Stimulated activated CD8-positive, alpha-beta memory T cell treated with anti-CD3 and anti-CD28 coated beads, Interleukin-2, amount 100 ng/mL, for 48 hours (primary cell): ENCODE results near the gene PGM2.
"Not testable (repeated sequence)": the region's sequence is repeated elsewhere in the genome, so short reads cannot be mapped to it uniquely, and the experiment has no call there.

Source experiments
- DNase-seq, 2 donors: peaks; one replicate each; pipeline ENCODE4 v3.0.0-alpha.2; 2020; ENCODE audit warnings: low read depth in 2 of 2

PGM2 gene

DNA sequence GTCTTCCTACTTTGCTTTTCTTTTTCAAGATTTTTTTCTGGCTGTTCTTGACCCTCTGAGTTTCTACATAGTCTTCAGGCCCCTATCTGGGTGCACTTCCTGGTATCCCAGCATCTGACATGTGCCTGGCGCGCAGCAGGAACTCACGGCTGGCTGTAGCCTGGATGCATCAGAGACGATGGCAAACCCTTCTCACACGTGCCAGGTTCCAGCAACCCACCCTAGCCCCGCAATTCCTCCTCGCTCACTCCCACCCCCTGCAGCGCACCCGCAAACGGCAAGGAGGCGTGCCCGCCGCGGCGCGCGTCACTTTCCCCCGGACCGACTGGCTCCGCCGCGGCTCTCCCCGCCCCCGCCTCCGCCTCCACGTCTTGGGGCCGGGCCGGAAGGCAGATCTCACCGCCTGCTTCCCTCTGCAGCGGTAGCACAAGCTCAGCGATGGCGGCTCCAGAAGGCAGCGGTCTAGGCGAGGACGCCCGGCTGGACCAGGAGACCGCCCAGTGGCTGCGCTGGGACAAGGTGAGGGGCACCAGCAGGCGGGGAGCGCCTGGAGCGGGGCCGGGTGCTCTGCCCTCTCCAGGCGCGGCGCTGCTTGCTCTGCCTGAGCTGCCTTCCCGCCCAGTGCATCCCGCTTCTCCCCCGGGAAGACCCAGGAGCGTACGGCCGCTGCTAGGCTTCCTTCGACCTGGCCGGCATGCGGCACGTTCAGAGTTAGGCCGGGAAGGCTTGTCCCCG is at the start of gene PGM2:
PGM2 (plus strand) TSS at position 392 of the 735 bp plus-strand sequence; CDS start at position 439, 47 bp downstream.
- peak; percentile 86 to 89 for DNase-seq

- no peak for DNase-seq
Measured at GRCh38 chr4:37779896-37780295, 46.6 kb upstream of the PGM2 start.

- no peak for DNase-seq
Measured at GRCh38 chr4:37780444-37781130, 45.9 kb upstream of the PGM2 start.

DNA sequence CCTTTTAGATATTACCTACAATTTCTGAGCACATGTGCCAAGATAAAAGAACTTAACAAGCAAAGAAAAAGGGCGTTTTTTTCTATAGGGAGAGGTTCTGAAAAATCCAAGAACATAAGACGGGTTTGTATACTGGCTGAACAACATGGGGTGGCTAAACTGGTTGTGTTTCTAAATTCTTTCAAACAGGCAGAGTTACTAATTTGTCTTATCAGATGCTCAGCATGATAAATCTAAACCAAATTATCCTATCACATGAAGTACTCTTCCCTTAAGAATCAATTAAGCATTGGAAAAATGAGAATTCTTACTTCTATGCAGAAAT is 45.4 kb upstream of the PGM2 start:
- no peak for DNase-seq

DNA sequence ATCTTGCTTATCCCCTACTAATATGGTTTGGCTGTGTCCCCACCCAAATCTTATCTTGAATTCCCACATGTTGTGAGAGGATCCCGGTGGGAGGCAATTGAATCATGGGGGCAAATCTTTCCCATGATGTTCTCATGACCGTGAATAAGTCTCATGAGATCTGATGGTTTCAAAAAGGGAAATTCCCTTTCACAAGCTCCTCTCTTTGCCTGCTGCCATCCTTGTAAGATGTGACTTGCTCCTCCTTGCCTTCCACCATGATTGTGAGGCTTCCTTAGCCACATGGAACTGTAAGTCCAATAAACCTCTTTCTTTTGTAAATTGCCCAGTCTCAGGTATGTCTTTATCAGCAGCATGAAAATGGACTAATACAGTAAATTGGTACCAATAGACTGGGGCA is 40.2 kb upstream of the PGM2 start:
- DNase-seq, result not testable (repeated sequence)

GRCh38 chr4:37787883-37788460 is 38.5 kb upstream of the PGM2 start:
- not testable (repeated sequence) for DNase-seq

DNA sequence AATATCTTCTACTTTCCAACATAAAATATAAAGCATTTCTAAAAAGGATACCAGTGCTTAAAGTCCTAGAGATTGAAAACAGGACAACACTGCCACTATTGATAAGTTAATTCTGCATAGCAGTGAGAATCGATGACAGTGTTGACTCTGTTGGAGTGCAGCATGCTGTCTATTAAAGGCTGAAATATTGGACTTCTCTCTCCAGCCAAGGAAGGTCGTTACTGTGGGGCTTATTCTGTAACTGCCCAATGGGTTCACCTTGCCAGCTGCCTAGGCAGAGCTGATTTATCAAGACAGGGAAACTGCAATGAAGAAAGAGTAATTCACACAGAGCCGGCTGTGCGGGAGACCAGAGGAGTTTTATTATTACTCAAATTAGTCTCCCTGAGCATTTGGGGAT is 37.7 kb upstream of the PGM2 start:
- no peak for DNase-seq

DNA sequence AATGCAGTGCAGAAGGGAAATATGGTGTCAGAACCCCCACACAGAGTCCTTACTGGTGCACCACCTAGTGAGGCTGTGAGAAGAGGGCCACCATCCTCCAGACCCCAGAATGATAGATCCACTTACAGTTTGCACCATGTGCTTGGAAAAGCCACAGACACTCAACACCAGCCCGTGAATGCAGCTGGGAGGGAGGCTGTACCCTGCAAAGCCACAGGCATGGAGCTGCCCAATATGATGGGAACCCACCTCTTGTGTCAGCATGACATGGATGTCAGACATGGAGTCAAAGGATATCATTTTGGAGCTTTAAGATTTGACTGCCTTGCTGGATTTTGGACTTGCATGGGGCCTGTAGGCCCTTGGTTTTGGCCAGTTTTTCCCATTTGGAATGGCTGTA is 34.2 kb upstream of the PGM2 start:
- no peak for DNase-seq

- no peak for DNase-seq
Measured at GRCh38 chr4:37793562-37793961, 32.9 kb upstream of the PGM2 start.

GRCh38 chr4:37794056-37794455 is 32.4 kb upstream of the PGM2 start:
- no peak for DNase-seq

- no peak for DNase-seq
Measured at GRCh38 chr4:37795581-37796195, 30.8 kb upstream of the PGM2 start.

DNA sequence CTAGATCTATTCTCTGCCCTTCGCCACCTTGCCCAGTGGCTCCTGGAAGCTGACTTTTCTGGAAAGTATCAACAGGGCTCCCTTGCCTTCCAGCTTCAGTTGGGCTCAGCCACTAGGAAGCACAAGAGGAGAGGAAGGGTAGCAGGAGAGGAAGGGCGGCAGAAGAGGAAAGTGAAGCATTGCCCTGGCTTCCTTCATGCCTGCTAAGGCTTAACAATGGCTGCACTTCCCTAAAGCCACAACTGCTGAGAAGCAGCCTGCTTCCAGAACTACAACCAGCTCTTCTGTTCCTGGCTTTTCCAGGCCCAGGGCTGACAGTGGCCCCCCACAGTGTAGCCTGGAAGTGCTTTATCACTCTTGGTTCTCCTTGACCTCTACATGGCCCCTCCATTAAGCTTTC is 29.1 kb upstream of the PGM2 start:
- no peak for DNase-seq

DNA sequence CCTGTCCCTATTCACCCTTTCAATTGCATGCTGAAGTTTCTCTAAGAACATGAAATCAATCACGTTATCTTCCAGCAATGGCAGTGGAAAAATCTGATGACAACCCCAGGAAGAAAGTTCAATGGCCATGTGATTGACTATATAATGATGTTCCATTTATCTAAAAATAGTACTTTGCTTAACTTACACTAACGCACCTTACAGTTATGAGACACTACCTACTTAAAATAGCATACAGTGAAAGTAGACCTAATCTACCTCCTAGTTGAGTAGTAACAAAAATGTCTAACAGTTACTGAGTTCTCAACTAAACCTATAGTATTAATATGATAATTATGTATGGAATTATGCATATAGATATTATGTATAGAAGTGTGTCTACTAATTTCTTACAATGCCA is 28.6 kb upstream of the PGM2 start:
- DNase-seq, result no peak

DNA sequence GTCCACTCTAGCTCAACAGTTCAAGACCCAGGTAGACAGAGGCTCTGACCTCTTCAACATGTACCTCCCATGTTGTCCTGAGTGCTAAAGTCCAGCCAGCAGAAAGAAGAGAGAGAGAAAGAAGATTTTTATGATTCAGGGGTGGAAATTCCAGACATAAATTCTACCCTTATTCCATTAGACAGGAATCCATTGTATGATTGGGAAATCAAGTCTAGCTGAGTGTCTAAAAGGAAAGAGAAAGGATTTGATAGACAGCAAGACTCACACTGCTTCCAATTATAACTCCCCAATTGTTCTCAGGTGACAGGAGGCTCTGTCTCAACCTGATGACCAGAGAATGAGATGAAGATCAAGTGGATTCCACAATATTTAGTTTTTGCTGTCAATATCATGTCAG is 27.9 kb upstream of the PGM2 start:
- no peak for DNase-seq

GRCh38 chr4:37799941-37800554 is 26.4 kb upstream of the PGM2 start:
- DNase-seq, result no peak

DNA sequence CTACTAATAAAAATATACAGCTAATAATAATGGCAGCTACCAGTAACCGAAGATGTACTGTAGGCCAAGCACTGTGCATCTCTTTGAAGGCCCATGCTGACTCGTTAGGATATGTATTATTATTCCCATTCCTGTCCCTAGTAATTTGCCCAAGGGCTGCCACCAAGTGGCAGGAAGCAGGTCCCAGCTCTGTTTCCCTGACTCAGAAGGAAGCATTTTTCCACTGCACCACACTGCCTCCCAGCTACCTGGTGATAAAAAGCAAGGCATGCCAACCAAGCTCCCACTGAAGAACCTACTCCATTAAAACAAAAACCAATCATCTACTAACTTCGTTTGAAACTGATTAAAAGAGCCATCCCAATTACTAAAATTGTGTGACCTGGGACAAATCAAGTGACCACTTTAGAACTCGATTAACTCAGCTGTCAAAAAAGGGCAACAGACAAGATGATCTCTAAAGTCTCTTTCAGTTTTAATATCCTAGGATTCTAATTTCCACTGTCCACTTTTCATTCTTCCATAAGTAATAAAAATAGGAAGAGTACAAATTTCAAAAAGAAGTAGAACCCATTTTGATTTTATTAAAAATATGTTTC is 24.3 kb upstream of the PGM2 start:
- DNase-seq, result no peak

DNA sequence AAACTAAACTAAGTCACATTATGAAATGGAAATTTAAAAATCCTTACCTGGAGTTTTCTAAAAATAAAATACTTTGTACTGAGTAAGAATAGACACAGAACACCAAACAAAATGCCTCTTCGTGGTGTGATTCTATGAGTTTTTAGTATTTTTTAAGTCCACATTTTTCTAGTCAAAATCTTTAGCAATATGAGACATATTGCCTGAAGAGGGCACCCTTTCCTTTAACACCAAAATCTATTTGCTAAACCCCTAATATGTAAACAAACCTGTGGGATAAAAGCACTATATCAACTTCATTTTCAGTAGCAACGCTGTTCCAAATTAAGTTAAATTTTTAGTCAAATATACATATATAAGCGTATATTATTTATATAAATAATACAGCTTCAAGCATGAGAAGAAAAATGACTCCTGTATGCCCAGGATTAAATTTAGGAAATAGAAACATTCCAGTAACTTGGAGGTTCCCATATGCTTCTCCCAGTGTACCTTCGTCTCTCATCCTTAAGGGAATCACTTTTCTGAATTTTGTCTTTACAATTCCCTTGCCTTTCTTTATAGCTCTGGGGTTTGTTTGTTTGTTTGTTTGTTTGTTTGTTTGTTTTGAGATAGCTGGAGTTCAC is 23.0 kb upstream of the PGM2 start:
- no peak for DNase-seq

- DNase-seq, result no peak
Measured at GRCh38 chr4:37805091-37805490, 21.4 kb upstream of the PGM2 start.

DNA sequence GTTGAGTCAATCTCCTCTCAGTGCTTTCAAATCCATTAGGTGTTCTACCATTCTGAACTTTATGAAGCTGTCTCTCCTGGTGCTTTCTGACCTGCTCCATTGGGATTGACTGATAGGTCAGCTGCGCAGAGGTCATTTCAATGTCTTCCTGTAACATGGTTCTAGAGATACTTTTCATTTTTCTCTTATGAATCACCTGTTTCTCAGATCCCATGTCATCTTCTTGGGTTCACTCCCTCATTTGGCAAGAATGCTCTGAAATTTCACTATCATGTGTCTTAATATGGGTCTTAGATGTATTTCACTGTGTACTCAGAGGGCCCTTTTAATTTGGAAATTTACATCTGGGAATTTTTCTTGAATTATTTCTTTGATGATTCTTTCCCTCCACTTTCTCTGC is 13.8 kb upstream of the PGM2 start:
- DNase-seq, result no peak

GRCh38 chr4:37815591-37815990 is 10.9 kb upstream of the PGM2 start:
- no peak for DNase-seq

DNA sequence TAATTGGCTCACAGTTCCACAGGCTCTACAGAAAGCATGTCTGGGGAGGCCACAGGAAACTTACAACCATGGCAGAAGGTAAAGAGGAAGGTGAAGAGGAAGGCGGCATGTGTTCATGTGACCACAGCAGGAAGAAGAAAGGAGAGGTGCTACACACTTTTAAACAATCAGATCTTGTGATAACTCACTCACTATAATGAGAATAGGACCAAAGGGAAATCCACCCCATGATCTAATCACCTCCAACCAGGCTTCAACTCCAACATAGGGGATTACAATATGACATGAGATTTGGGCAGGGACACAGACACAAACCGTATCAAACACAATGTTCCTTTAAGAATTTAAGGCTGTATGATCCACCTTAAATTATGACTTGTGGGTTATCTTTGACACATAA is 10.5 kb upstream of the PGM2 start:
- no peak for DNase-seq

DNA sequence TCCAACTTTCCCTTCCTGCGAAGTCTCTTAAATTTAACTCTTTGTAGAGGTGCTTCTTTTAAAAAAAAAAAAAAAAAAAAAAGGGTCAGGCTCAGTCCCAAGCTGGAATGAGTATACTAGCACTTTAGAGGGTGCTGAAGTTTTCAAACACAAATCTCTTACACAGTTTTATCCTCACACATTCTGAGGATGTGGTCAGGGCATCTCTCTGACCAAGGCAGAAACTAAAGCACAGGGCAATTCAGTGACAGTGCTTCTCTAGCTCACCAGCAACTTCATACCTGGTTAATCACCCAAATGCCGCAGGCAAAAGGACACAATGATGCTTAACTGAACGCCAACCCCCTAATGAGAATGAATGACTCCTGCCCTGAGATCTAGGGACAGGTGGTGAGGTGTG is 9.8 kb upstream of the PGM2 start:
- DNase-seq, result no peak
